ENCODE data around the gene LRBA.
"Not testable (repeated sequence)": the region's sequence is repeated elsewhere in the genome, so short reads cannot be mapped to it uniquely, and the experiment has no call there.

The LRBA gene

DNA sequence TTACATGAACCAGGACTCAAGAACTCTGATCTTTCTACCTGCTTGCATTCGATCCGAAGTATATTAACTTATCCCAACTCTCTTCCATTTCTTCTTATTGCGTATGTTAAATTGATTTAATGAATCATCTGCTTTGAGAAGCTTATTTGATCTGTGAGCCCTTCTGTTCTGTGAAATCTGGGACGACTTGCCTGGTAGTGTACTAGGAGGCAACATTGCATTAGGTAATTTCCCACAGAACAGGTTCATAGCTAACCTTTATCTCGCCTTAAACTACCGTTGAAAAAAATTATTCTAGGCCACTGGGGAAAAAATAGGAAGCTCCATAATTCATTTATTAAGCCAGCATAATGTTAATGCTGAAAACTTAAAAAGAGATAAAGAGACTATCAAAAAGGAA is 500.4 kb downstream of the LRBA start:
- no peak for DNase-seq
- intact Hi-C loops (cut with DNase I) = no loop called here

DNA sequence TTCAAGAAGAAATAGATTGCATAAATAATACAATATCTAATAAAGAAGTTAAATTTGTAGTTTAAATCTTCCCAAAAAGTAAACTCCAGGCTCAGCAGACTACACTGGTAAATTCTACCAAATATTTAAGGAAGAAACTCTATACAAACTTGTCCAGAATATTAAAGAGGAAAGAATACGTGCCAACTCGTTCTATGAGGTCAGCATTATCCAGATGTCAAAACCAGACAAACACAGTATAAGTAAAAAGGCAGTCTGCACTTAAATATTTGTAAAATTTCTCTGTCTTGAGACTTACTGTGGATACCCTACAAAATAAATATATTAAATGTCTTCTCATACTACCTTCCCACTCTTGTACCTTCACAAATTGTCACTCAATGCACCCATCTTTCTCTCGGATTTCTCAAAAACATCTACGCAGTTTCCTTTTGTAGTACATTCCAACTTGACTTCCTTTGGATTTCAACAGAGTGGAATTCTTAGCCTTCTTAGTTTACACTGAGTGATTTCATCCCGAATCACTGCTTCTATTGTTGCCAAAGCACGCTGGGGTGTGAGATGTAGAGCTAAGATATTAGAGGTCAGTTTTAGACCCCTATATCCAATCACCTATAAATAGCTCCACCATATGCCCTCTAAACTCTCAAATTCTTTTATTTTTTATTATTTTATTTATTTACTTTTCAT is 504.8 kb downstream of the LRBA start:
- no peak for DNase-seq
- intact Hi-C loops (cut with DNase I) = no loop called here

DNA sequence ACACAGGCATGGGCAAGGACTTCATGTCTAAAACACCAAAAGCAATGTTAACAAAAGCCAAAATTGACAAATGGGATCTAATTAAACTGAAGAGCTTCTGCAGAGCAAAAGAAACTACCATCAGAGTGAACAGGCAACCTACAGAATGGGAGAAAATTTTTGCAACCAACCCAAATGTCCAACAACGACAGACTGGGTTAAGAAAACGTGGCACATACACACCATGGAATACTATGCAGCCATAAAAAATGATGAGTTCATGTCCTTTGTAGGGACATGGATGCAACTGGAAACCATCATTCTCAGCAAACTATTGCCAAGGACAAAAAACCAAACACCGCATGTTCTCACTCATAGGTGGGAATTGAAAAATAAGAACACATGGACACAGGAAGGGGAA is 507.4 kb downstream of the LRBA start:
- intact Hi-C loops (cut with DNase I); DNase-seq: not testable (repeated sequence)

DNA sequence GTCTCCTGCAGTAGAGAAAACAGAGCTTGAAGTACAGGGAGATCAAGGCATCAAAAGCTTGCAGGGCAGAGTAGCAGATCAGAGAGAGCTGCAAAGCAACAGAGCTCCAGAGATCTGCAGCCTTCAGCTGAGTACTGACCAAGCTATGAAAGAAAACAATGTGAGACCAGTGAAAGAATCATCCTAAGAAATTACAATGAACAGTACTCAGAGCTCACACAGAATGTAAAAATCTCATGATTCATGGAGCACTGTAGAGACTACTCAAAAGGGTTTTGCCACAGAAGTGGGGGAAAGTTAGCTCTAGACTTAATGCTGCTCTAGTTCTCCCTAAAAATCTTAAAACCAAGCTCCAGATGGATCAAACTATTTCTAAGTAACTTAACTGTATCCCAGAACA is 513.1 kb downstream of the LRBA start:
- DNase-seq = no peak
- intact Hi-C loops (cut with DNase I) = no loop called here

DNA sequence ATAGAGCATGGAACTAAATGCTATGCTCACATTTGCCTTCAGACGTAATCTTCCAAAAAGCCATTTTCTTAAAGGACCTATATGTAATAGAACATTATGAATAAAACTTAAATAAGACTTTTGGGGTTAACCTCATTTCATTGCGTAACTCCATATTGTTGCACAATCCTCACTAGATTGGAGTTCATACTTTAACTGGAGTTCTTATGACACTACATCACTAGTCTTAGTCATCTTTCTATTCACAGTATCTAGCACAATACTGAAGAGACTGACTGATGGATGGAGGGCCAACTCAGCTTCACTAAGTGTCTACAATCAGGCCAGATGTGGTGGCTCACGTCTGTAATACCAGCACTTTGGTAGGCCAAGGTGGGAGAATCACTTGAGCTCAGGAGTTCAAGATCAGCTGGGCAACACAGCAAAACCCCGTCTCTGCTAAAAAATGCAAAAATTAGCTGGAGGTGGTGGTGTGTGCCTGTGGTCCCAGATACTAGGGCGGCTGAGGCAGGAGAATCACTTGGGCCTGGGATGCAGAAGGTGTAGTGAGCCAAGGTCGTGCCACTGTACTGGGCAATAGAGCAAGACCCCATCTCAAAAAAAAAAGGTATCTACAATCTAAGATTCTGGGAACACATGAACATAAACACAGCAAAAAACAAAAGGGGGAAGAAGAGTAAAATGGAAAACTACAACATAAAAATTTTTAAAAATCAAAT is 513.9 kb downstream of the LRBA start:
- no peak for DNase-seq
- intact Hi-C loops (cut with DNase I) = no loop called here

DNA sequence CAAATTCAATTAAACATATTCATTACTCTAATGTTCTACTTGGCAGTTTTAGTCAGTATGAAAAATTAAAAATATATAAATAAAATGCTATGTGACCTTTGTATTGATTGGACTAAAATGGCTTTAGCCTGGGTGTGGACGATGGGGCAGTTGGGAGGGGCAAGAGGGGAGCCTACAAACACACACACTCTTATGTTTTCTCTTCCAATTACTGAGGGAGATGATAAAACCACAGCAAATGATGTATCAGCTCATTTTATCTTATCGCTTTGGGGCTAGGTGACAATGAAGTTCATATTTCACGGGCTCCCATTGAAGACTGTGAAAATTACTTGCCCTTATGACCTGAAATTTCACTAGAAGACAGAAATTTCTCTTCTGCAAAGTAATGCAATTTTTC is 517.5 kb downstream of the LRBA start:
- no peak for DNase-seq
- intact Hi-C loops (cut with DNase I) = no loop called here

DNA sequence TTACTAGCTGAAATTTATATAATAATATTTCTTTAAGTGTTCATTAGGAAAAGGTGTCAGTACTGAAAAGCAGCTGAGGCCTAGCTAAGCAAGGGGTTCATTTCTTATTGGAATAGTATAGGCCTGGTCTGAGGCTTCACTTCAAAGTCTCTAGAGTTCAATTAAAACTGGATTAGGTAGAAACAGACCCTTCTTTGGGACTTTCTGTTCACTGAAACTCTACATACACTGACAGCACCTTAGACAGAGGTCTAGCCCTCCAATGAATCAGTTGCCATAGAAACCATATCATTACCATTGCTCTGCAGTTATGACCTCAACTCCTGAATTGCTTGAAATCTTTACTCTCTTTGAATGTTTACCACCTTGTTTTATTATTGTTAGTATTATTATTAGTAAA is 519.5 kb downstream of the LRBA start:
- intact Hi-C loops (cut with DNase I) = no loop called here
- DNase-seq = no peak

DNA sequence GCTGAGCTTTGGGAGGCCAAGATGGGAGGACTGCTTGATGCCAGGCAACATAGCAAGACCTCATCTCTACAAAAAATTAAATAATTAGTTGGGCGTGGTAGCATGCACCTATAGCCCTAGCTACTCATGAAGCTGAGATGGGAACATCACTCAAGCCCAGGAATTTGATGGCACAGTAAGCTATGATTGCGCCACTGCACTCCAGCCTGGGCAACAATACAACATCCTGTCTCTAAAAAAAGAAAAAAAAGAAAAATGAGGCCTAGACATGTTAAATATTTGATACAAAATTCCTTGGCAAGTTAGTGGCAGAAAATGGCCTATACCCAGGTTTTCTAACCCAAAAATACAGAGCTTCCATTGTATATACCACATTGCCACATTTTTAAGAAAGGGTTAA is 521.2 kb downstream of the LRBA start:
- no peak for DNase-seq
- intact Hi-C loops (cut with DNase I) = no loop called here

DNA sequence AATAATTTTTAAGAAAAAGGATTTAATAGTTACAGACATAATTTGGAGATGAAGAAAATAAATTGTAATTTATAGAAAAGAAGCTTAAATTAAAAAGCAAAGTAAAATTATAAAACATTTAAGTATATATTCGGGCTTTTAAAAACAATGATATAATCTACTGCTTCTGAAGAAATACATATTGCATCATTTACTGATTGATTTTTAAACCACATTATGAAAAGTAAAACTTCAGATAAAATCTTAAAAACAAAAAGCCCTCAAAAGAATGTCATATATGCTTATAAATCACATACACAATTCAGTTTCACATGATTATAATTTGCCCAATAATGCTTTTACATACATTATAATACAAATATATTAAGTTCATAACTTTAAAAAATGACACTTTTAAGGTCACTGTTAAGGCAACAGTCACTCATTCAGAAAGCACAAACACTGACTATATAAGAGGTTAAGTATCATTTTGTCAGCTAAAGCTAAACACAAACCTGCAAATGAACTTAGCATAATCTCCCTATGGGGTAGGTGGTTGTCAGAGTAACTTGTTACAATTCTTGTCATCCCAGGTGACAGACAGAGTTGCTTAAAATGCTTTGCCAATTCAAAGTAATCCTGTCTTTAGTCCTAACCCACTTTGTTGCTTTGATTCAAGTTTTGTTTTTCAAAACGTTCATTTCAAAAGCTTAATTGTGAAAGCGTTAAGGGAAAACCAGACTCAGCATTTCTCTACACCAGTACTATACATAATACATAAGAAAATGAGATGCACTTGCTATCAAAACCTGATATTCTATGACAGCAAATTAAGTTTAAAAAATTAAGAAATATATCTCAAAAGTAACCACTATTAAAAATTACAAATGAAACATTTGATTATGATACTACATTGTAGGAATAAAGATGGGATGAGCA is 523.7 kb downstream of the LRBA start:
- no peak for DNase-seq
- intact Hi-C loops (cut with DNase I) = no loop called here

DNA sequence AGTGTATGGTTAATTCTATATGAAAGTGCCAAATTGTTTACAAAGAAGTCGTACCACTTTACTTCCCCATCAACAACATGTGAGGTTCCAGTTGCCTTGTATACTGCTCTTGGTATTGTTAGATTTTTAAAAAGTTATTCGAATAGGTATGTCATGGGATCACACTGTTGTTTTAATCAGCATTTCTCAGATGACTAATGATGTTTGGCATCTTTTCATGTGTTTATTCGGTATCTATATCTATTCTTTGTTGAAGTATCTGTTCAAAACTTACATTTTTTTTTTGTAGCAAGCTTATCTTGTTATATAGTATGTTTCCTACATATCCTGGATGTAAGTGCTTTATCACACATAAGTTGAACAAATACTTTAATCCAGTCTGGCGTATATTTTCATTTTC is 532.5 kb downstream of the LRBA start:
- DNase-seq = no peak

DNA sequence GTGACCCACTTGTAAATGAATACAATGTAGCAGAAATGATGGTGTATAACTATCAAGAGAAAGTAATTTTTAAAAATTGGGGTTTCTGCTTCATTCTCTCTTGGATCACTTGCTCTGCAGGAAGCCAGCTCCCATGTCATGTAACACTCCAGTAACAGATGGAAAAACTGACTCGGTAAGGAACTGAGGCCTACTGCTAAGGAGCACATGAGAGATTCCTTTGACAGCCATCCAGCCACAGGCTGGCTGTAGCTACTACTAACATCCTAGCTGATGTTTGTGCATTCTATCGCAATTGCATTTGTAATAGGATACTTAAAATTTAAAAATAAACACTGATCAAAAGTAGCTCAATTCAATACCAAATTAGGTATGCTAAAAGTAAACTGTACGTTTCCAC is 535.4 kb downstream of the LRBA start:
- no peak for DNase-seq
- intact Hi-C loops (cut with DNase I) = no loop called here

More for the DNA sequence above, 532.5 kb downstream of the LRBA start:
- intact Hi-C loops (cut with DNase I) = no loop called here

DNA sequence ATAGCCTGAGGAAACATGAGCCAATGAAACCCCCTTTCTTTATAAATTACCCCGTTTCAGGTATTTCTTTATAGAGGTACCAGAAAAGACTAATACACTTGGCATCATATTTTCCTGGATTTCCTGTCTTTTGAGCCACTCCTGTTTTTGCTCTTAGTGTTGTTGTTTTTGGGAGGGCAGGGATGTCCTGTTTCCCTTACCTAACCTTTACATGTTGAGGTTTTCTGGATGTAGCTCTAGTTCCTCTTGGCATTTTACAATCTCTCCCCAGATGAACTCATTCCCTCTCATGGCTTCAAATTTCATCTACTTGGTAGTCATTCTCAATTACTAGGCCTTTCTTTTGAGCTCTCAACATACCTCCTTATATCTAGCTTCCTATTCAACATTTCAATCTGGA is 537.2 kb downstream of the LRBA start:
- intact Hi-C loops (cut with DNase I) = no loop called here
- no peak for DNase-seq

DNA sequence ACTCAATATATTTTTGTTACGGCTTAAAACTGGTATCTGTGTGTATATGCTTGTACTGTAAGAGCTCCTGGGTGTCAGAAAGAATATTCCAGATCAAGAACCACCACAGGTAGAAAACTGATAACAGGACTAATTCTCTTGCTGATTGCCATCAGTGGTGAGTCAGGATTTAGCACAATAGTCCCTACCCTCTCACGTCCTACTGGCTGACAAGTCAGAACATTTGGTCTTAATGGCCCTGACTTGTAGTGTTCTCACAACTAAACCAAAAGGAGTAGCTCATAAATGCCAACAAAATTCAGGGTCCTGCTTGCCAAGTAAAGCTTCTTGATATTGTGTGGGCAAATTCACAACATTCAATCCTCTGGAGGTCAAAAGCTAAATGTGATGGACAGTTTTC is 538.3 kb downstream of the LRBA start:
- no peak for DNase-seq
- intact Hi-C loops (cut with DNase I) = no loop called here

DNA sequence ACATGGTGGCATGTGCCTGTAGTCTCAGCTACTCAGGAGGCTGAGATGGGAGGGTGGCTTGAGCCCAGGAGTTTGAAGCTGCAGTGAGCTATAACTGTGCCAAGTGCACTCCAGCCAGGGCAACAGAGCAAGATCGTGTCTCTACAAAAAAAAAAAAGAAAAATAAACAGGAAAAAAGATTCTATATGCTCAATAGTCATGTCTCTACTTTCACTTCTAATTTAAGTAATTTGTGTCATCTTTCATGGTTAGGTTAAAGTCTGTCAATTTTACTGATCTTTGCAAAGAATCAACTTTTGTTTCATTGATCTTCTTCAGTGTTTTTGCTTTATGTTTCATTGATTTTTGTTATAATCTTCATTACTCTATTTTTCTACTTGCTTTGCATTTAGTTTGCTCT is 539.3 kb downstream of the LRBA start:
- intact Hi-C loops (cut with DNase I) = no loop called here
- DNase-seq = no peak

DNA sequence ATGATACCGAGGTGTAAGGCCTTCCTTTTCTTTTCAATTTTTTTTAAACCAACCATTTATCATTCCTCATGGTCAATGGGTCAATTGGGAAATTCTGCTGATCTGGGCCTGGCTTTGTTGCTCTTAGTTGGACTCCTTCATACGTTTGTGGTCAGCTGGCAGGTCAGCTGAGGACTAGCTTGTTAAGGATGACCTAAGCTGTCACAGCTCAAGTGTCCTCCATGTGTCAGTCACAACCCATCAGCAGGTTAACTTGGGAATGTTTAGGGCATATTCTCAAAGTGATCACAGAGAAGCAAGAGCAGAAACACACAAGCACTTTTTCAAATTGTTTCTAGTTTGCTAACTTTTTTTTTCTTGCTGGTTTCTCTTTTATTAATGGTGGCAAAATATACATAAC is 550.6 kb downstream of the LRBA start:
- no peak for DNase-seq

DNA sequence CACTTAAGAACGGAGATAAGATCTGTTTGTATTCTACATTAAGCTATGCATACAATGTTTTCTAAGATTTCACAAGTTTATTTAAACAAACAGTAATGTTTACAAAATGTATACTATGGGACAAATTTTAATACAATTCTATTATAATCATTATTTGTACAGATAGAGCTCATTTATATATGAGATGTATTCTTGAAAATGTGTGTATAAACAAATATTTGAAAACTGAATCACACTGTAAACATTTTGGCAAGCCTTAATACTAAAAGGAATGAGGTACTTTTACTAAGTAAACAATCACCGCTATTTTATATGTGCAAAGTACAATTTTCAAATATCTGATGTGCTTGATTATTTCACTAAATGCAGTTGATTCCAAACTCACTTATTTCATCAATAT is 552.3 kb downstream of the LRBA start:
- intact Hi-C loops (cut with DNase I) = no loop called here
- no peak for DNase-seq

More for the DNA sequence above, 550.6 kb downstream of the LRBA start:
- intact Hi-C loops (cut with DNase I) = no loop called here

DNA sequence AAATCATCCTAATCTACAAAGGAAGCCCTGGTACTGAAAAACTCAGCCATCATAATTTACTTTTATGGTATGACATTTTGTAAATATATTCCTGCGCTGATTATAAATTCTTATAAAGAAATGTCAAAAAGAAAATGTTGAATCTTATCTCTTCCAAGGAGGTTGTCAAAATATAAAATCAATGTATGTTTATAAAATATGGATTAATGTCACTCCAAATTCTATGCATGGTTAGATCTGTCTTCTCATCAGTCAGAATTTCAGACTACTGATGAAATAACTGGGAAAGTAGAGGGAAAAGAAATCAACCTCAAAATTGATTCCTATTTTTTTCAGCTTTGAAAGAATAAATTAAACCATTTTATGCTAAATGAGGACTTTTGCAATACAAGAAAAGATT is 553.1 kb downstream of the LRBA start:
- no peak for DNase-seq
- intact Hi-C loops (cut with DNase I) = no loop called here

DNA sequence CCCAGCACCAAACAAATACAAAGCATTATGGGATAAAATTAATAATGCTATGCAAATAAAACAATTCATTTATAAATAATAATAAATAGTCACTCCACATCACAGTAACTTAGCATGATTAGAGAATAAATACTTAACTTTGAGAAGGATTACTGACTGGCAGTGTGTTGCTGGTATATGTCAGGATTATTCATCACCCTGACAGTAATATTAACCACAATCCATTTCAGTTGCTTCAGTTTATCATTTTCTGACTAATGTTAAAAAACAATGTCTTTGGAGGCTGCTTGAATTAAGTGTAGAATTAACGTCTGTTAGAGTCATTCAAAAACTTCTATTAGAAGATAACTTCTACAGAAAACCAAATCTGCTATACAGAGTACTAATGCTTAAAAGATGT is 557.3 kb downstream of the LRBA start:
- intact Hi-C loops (cut with DNase I) = no loop called here
- no peak for DNase-seq

DNA sequence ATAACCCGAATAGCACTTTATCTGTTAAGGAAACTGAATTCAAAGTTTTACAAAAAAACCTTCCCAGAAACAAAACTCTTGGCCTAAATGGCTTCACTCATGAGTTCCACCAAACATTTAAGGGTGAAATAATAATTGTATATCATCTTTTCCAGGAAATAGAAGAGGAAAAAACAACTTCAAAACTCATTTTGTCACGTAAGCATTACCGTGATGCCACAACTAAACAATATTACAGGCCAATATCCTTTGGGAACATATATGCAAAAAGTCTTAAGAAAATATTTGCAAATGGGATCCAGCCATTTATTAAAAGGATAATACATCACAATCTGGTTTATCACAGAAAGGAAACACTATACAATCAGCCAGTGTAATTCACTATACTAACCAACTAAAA is 563.2 kb downstream of the LRBA start:
- intact Hi-C loops (cut with DNase I) = no loop called here
- DNase-seq = no peak

DNA sequence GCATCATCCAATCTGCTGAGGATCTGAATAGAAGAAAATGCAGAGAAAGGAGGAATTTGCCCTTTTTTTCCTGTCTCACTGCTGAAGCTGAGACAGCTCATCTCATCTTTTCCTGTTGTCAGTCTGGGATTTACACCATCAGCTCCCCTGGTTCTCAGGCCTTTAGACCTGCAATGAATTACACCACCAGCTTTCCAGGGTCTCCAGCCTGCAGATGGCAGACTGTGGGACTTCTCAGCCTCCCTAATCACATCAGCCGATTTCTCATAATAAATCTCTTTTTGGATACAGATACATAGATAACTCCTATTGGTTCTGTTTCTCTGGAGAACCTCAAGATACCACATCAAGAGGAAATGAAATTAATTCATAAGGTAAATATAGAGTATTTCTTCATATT is 567.7 kb downstream of the LRBA start:
- intact Hi-C loops (cut with DNase I) = no loop called here
- no peak for DNase-seq
